ENCODE data around the gene ZNF587B.
A peak's percentile ranks its signal among the peaks of the same experiment; 100 is the strongest.

ZNF587B gene

DNA sequence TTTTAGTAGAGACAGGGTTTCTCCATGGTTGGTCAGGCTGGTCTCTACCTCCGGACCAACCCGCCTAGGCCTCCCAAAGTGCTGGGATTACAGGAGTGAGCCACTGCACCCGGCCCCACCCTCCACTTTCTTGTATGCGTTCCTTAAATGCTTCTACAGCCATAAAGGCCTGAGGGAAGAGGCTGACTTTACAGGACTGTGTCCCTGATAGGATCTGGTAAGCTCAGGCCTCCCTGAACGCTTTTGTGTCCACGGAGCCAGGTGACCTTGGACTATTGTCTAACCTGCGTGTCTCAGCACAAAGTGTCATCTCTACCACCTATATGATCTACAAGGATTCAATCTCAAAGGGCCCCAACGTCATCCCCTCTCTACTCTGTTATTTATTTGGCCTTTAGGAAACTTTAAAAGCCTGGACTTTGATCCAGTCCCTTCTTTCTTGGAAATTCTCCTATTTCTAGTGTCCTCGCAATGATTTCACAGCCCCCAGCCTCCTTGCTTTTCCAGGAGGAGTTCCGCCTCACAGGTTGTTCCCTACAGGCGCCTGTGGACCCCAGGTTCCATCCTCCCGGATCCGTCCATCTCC is 16.1 kb upstream of the ZNF587B start:
- no peak for TF ChIP-seq CTCF (IDR thresholded peaks at IDR 0.05; ENCODE audit: control extremely low read depth, extremely low read depth, low read depth, missing control alignments)
- DNase-seq (ENCODE audit: extremely low spot score) = no peak
- POLR2A ChIA-PET = interaction anchor here (0.7 kb wide), 1 partner anchor 48 kb away, joined by 6 read pairs; no protein-coding TSS in a partner anchor
- CTCF ChIA-PET = interaction anchor here (1.2 to 2.2 kb wide), 3 partner anchors 8 to 46 kb away, joined by 3 to 5 read pairs (median 3); partner anchors contain the start of gene ZNF587B

DNA sequence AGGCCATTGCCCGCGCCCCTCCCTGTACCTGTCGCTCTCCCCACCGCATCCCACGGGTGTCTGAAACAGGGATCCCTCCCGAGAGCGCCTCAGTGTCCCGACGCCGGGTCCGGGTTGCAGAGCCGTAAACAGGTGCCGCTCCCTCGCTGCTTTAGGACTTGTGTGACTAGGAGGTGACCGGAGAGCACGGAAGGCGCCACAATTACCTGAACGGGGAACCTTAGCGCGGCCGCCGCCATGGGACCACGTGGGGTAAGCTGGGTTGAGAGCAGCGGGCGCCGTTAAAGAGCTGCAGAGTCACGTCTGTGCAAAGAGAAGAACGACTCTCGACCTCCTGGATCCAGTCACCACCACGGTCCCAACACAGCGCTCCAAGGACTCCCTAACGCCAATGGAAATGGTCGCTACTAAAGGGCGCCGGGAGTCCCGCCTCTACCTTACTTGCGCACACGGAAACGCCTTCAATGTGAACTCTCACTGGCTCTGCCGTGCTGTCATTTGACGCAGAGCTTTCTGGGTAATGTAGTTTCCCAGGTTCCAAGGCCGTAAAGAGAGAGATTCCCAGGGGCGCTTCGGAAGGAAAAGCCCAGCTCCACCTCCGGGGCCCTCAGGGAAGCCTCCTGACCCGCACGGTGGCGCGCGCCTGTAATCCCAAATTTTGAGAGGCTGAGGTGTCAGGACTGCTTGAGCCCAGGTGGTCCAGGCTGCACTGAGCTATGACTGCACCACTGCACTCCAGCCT is 15.4 kb upstream of the ZNF587B start, which contains the start of gene ZNF552:
TSS of gene ZNF552 (minus strand) at position 409 of the 742 bp plus-strand sequence. CDS start at position 239, 170 bp downstream.
- POLR2A ChIA-PET = interaction anchor here (1.0 kb wide), 2 partner anchors 14 to 548 kb away, joined by 3 to 5 read pairs; partner anchors contain the start of gene ZNF497
- CTCF ChIA-PET = interaction anchor here (1.1 to 2.2 kb wide), 4 partner anchors 9 to 46 kb away, joined by 3 to 5 read pairs (median 3); partner anchors contain the start of gene ZNF587B
- TF ChIP-seq CTCF (IDR thresholded peaks at IDR 0.05; ENCODE audit: control extremely low read depth, extremely low read depth, low read depth, missing control alignments) = no peak
- peak; percentile 84 for DNase-seq (ENCODE audit: extremely low spot score)

- TF ChIP-seq CTCF (IDR thresholded peaks at IDR 0.05; ENCODE audit: control extremely low read depth, extremely low read depth, low read depth, missing control alignments) = no peak
- ChIA-PET POLR2A (interaction anchor here (1.0 kb wide), 2 partner anchors 13 to 547 kb away, joined by 3 to 5 read pairs; partner anchors contain the start of gene ZNF497), CTCF (interaction anchor here (1.1 to 2.2 kb wide), 3 partner anchors 10 to 31 kb away, joined by 3 to 5 read pairs (median 3); partner anchors contain the start of gene ZNF587B)
- no peak for DNase-seq (ENCODE audit: extremely low spot score)
Measured at GRCh38 chr19:57815247-57816075, 14.6 kb upstream of the ZNF587B start.

DNA sequence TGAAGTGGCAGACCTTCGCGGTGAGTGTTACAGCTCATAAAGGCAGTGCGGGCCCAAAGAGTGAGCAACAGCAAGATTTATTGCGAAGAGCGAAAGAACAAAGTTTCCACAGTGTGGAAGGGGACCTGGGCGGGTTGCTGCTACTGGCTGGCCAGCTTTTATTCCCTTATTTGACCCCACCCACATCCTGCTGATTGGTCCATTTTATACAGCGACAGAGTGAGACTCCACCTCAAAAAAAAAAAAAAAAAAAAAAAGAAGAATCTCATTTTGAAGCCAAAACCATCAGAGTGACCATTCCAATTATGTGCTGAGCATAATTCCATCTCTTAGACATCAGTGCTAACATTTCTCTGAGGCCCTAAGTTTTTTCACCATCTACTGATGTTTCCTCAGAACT is 13.4 kb upstream of the ZNF587B start:
- POLR2A ChIA-PET = no interaction called here
- no peak for DNase-seq (ENCODE audit: extremely low spot score)
- no peak for TF ChIP-seq CTCF (IDR thresholded peaks at IDR 0.05; ENCODE audit: control extremely low read depth, extremely low read depth, low read depth, missing control alignments)
- CTCF ChIA-PET = no interaction called here

DNA sequence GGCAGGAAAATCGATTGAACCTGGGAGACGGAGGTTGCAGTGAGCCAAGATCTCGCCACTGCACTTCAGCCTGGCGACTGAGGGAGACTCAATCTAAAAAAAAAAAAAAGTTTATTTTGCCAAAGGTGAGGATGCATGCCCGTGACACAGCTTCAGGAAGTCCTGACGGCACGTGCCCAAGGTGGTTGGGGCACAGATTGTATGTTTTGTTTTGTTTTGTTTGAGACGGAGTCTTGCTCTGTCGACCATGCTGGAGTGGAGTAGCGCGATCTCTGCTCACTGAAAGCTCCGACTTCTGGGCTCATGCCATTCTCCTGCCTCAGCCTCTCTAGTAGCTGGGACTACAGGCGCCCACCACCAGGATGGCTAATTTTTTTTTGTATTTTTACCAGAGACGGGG is 12.1 kb upstream of the ZNF587B start:
- POLR2A ChIA-PET = no interaction called here

More for the DNA sequence above, 12.1 kb upstream of the ZNF587B start:
- TF ChIP-seq CTCF (IDR thresholded peaks at IDR 0.05; ENCODE audit: control extremely low read depth, extremely low read depth, low read depth, missing control alignments) = no peak
- CTCF ChIA-PET = no interaction called here
- no peak for DNase-seq (ENCODE audit: extremely low spot score)
